Stimulated activated CD4-positive, alpha-beta T cell treated with anti-CD3 and anti-CD28 coated beads, Interleukin-15, amount 100 ng/mL, for 48 hours (primary cell): Measurements from ENCODE around the gene GSX2.

Experiments used
- DNase-seq, 2 donors: peaks; one replicate each; pipeline ENCODE4 v3.0.0-alpha.2; 2020; ENCODE audit warnings: low read depth in 2 of 2

Gene GSX2

GRCh38 chr4:54077812-54078211 is 22.2 kb upstream of the GSX2 start:
- DNase-seq: no peak

- no peak for DNase-seq
Measured at GRCh38 chr4:54082168-54082567, 17.8 kb upstream of the GSX2 start.

GRCh38 chr4:54085284-54085683 is 14.7 kb upstream of the GSX2 start:
- no peak for DNase-seq

- DNase-seq: no peak
Measured at GRCh38 chr4:54089875-54090274, 10.1 kb upstream of the GSX2 start.

GRCh38 chr4:54090404-54090803 is 9.6 kb upstream of the GSX2 start:
- DNase-seq: no peak

- DNase-seq: no peak
Measured at GRCh38 chr4:54090804-54091623, 8.9 kb upstream of the GSX2 start.

- DNase-seq: peak; percentile 44 to 60
Measured at GRCh38 chr4:54091637-54092404, 8.1 kb upstream of the GSX2 start.

GRCh38 chr4:54092405-54093323 is 7.3 kb upstream of the GSX2 start:
- no peak for DNase-seq

- DNase-seq: no peak
Measured at GRCh38 chr4:54093324-54094240, 6.4 kb upstream of the GSX2 start.

- DNase-seq: no peak
Measured at GRCh38 chr4:54094451-54094850, 5.5 kb upstream of the GSX2 start.

GRCh38 chr4:54095110-54095825 is 4.7 kb upstream of the GSX2 start:
- no peak for DNase-seq

GRCh38 chr4:54096295-54096962 is 3.5 kb upstream of the GSX2 start:
- no peak for DNase-seq

GRCh38 chr4:54097152-54097551 is 2.8 kb upstream of the GSX2 start:
- no peak for DNase-seq

- DNase-seq: no peak
Measured at GRCh38 chr4:54098375-54098774, 1.6 kb upstream of the GSX2 start.

GRCh38 chr4:54099287-54099747 is 646 bp upstream of the GSX2 start:
- no peak for DNase-seq

- no peak for DNase-seq
Measured at GRCh38 chr4:54100595-54101189, 729 bp downstream of the GSX2 start.

GRCh38 chr4:54101190-54102041 is 1.5 kb downstream of the GSX2 start:
- no peak for DNase-seq

GRCh38 chr4:54102531-54103106 is 2.7 kb downstream of the GSX2 start:
- DNase-seq: no peak
